Measurements from ENCODE around the gene LGALS8. TPM values are rescaled to one million over a fixed set of nuclear protein-coding genes. Genes with fewer than 3 reads are reported as not detected.

LGALS8 gene
- total and polyA plus RNA-seq, 3 experiments from 2014 or later = 47.3 to 54.4 (median 48.9) TPM

DNA sequence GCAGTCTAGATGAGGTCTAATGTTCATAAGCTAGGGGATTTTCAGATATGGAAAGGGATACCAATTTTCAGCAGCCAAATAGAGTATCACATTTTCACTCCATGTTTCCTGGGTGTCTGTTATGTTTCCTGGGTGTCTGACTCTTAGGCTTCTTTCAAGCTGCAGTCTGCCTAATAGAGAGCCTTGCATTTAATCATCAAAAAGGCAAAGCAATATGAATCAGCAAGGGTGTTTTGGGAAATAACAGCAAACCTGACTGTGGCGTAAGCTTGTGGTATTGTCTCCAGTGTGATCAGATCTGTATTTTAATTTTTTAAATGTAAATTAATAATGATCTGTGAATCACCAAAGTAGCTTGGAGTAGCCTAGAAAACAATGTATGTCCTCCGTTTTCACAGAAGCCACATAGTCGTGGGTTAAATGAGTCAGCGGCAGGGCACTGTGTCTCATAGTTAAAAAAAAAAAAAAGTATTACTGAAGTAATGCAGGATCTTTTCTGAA is 10.4 kb downstream of the LGALS8 start:
- Histone ChIP-seq H3K4me3 (ENCODE audit: low read length) (no peak overlapping the region), H3K4me1 (ENCODE audit: insufficient read depth, low read length) (peaks cover 15% of the 10 kb centered on the region), H3K27me3 (ENCODE audit: insufficient read depth, low read length, poor library complexity, severe bottlenecking) (no peaks in the 10 kb centered on the region), H3K27ac (ENCODE audit: low read depth, low read length) (no peak overlapping the region), H3K9me3 (ENCODE audit: low read length) (no peaks in the 10 kb centered on the region), H3K36me3 (ENCODE audit: insufficient read depth, low read length) (peaks cover 29% of the 10 kb centered on the region)
- Mint-ChIP-seq H3K4me3 (peak overlapping the region in 6 of 7 donors; percentile 14 to 50 (median 28)), H3K36me3 (peaks cover 0 to 74% (median 18%) of the 10 kb centered on the region in 3 donors), H3K27me3 (no peaks in the 10 kb centered on the region), H3K4me1 (peaks cover 38 to 60% (median 57%) of the 10 kb centered on the region in 3 donors), H3K9me3 (no peaks in the 10 kb centered on the region), H3K27ac (peak overlapping the region; percentile 56 to 88 (median 82))
- POLR2A ChIA-PET = interaction anchor here (1.1 kb wide), 1 partner anchor 9 kb away, joined by 3 read pairs; no protein-coding TSS in a partner anchor
- CTCF ChIA-PET = interaction anchor here (1.1 kb wide), 1 partner anchor 33 kb away, joined by 3 read pairs; no protein-coding TSS in a partner anchor
- DNase-seq = peak in 1 of 5 donors; percentile 55

DNA sequence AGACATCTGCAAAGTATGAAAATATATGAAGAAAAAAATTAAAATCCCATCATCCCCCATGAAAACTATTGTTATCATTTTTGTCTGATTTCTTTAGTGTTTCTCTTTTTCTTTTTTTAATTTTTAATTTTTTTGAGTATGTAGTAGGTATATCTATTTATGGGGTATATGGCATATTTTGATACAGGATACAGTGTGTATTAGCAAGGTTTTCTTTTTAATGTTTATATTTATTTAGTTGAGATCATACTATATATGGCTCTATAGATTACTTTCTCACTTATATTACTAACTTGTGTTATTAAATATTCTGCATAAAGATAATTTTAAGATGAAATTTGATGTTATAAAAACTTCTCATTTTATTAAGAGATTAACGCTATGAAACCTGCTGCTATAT is 11.4 kb downstream of the LGALS8 start:
- H3K27me3 ChIP-seq (ENCODE audit: insufficient read depth, low read length, poor library complexity, severe bottlenecking) = no peaks in the 10 kb centered on the region
- no peaks in the 10 kb centered on the region for H3K9me3 ChIP-seq (ENCODE audit: low read length)
- CTCF ChIA-PET = interaction anchor here (1.1 to 1.4 kb wide), 2 partner anchors 34 to 426 kb away, joined by 3 to 4 read pairs; no protein-coding TSS in a partner anchor
- peaks cover 13% of the 10 kb centered on the region for H3K4me1 ChIP-seq (ENCODE audit: insufficient read depth, low read length)
- H3K27ac Mint-ChIP-seq = peak overlapping the region in 3 of 8 donors; percentile 1 to 77 (median 57)
- H3K36me3 Mint-ChIP-seq = peaks cover 0 to 78% (median 18%) of the 10 kb centered on the region in 3 donors
- POLR2A ChIA-PET = interaction anchor here (1.1 kb wide), 1 partner anchor 10 kb away, joined by 3 read pairs; no protein-coding TSS in a partner anchor
- DNase-seq = no peak
- H3K4me3 Mint-ChIP-seq = no peak overlapping the region
- no peak overlapping the region for H3K27ac ChIP-seq (ENCODE audit: low read depth, low read length)
- peaks cover 35 to 64% (median 54%) of the 10 kb centered on the region in 3 donors for H3K4me1 Mint-ChIP-seq
- H3K27me3 Mint-ChIP-seq = no peaks in the 10 kb centered on the region
- H3K4me3 ChIP-seq (ENCODE audit: low read length) = no peak overlapping the region
- H3K36me3 ChIP-seq (ENCODE audit: insufficient read depth, low read length) = peaks cover 37% of the 10 kb centered on the region
- H3K9me3 Mint-ChIP-seq = no peaks in the 10 kb centered on the region

DNA sequence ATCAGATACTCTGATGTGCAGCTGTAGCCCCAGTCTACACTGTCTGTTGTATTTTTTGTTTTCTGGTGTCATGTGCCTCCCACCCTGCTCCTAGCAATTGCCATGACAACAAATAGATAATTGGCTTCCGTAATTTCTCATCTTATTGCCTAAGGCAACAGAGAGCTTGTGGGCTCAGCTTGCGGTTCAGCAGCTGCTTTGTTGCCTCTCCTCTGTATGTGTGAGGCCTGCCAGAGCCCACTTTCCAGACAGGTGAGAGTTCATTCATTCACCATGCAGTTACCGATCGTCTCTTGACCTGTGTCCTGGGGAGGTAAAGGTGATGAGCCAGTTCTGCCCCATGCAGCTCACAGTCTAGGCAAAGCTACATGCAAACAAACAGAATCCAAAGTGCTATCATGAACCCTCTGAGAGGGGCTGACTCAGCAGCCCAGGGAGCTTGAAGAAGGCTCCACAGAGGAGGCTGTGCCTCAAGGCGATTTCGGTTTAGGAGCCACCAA is 11.9 kb downstream of the LGALS8 start:
- Mint-ChIP-seq H3K27ac (peak overlapping the region in 5 of 8 donors; percentile 1 to 77 (median 28)), H3K4me1 (peaks cover 33 to 63% (median 49%) of the 10 kb centered on the region in 3 donors), H3K36me3 (peaks cover 0 to 79% (median 17%) of the 10 kb centered on the region in 3 donors), H3K27me3 (no peaks in the 10 kb centered on the region), H3K4me3 (no peak overlapping the region), H3K9me3 (no peaks in the 10 kb centered on the region)
- no peak for DNase-seq
- peaks cover 36% of the 10 kb centered on the region for H3K36me3 ChIP-seq (ENCODE audit: insufficient read depth, low read length)
- no peaks in the 10 kb centered on the region for H3K9me3 ChIP-seq (ENCODE audit: low read length)
- no peaks in the 10 kb centered on the region for H3K27me3 ChIP-seq (ENCODE audit: insufficient read depth, low read length, poor library complexity, severe bottlenecking)
- POLR2A ChIA-PET = no interaction called here
- CTCF ChIA-PET = interaction anchor here (1.4 kb wide), 1 partner anchor 427 kb away, joined by 4 read pairs; no protein-coding TSS in a partner anchor
- H3K4me3 ChIP-seq (ENCODE audit: low read length) = no peak overlapping the region
- no peak overlapping the region for H3K27ac ChIP-seq (ENCODE audit: low read depth, low read length)
- H3K4me1 ChIP-seq (ENCODE audit: insufficient read depth, low read length) = peaks cover 10% of the 10 kb centered on the region

- ChIA-PET CTCF (no interaction called here), POLR2A (no interaction called here)
- Histone ChIP-seq H3K4me1 (ENCODE audit: insufficient read depth, low read length) (peaks cover 9% of the 10 kb centered on the region), H3K4me3 (ENCODE audit: low read length) (no peak overlapping the region), H3K36me3 (ENCODE audit: insufficient read depth, low read length) (peaks cover 39% of the 10 kb centered on the region), H3K9me3 (ENCODE audit: low read length) (no peaks in the 10 kb centered on the region), H3K27ac (ENCODE audit: low read depth, low read length) (no peak overlapping the region), H3K27me3 (ENCODE audit: insufficient read depth, low read length, poor library complexity, severe bottlenecking) (no peaks in the 10 kb centered on the region)
- Mint-ChIP-seq H3K9me3 (no peaks in the 10 kb centered on the region), H3K4me1 (peaks cover 29 to 58% (median 43%) of the 10 kb centered on the region in 3 donors), H3K36me3 (peaks cover 0 to 82% (median 16%) of the 10 kb centered on the region in 3 donors), H3K27ac (peak overlapping the region in 2 of 8 donors; percentile 36 to 57), H3K27me3 (no peaks in the 10 kb centered on the region), H3K4me3 (no peak overlapping the region)
- no peak for DNase-seq
Observed at GRCh38 chr1:236536540-236536939, 12.8 kb downstream of the LGALS8 start.

DNA sequence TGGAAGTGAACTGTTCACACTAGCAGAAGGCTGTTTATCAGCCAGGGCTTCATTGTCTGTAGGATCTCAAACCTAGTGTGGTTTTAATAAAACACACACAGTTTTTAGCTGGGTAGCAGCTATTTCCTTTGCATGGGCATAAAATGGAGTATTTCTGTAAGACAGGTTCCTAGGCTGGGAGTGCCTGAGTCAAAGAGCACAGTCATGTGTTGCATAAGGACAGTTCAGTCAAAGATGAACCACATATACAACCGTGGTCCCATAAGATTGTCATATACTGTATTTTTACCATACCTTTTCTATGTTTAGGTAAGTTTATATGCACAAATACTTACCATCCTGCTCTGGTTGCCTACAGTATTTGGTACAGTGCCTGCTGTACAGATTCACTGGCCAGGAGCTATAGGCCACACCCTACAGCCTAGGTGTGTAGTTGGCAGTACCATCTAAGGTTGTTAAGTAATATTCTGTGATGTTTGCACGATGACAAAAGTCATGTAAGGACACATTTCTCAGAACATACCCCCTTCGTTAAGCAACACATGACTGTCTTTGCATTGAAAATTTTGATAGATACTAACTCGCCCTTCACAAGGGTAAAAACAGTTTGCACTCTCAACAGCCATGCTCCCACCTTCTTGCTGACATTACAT is 17.2 kb downstream of the LGALS8 start:
- Mint-ChIP-seq H3K27me3 (no peaks in the 10 kb centered on the region), H3K9me3 (no peaks in the 10 kb centered on the region), H3K27ac (no peak overlapping the region)

GRCh38 chr1:236541710-236542109 is 17.9 kb downstream of the LGALS8 start:
- POLR2A ChIA-PET = no interaction called here
- H3K36me3 Mint-ChIP-seq = peaks cover 8 to 91% (median 41%) of the 10 kb centered on the region in 3 donors
- H3K4me1 ChIP-seq (ENCODE audit: insufficient read depth, low read length) = peaks cover 13% of the 10 kb centered on the region

More for the DNA sequence above, 17.2 kb downstream of the LGALS8 start:
- H3K4me1 ChIP-seq (ENCODE audit: insufficient read depth, low read length) = peaks cover 9% of the 10 kb centered on the region
- H3K9me3 ChIP-seq (ENCODE audit: low read length) = no peaks in the 10 kb centered on the region
- ChIA-PET CTCF (no interaction called here), POLR2A (no interaction called here)
- Mint-ChIP-seq H3K4me3 (no peak overlapping the region), H3K36me3 (peaks cover 8 to 92% (median 36%) of the 10 kb centered on the region in 3 donors), H3K4me1 (peaks cover 25 to 40% (median 25%) of the 10 kb centered on the region in 3 donors)
- H3K36me3 ChIP-seq (ENCODE audit: insufficient read depth, low read length) = peaks cover 65% of the 10 kb centered on the region
- H3K27ac ChIP-seq (ENCODE audit: low read depth, low read length) = no peak overlapping the region
- no peak for DNase-seq
- no peaks in the 10 kb centered on the region for H3K27me3 ChIP-seq (ENCODE audit: insufficient read depth, low read length, poor library complexity, severe bottlenecking)
- H3K4me3 ChIP-seq (ENCODE audit: low read length) = no peak overlapping the region

GRCh38 chr1:236543065-236543669 is 19.4 kb downstream of the LGALS8 start:
- ChIA-PET CTCF (no interaction called here), POLR2A (no interaction called here)
- no peak overlapping the region for H3K4me3 ChIP-seq (ENCODE audit: low read length)
- no peak overlapping the region for H3K27ac ChIP-seq (ENCODE audit: low read depth, low read length)
- H3K27me3 Mint-ChIP-seq = no peaks in the 10 kb centered on the region
- H3K27ac Mint-ChIP-seq = peak overlapping the region in 2 of 8 donors; percentile 14 to 61
- no peak overlapping the region for H3K4me3 Mint-ChIP-seq
- H3K36me3 Mint-ChIP-seq = peaks cover 8 to 96% (median 37%) of the 10 kb centered on the region in 3 donors
- H3K4me1 Mint-ChIP-seq = peaks cover 28 to 40% (median 32%) of the 10 kb centered on the region in 3 donors
- H3K9me3 ChIP-seq (ENCODE audit: low read length) = no peaks in the 10 kb centered on the region
- peaks cover 67% of the 10 kb centered on the region for H3K36me3 ChIP-seq (ENCODE audit: insufficient read depth, low read length)
- DNase-seq = no peak
- H3K27me3 ChIP-seq (ENCODE audit: insufficient read depth, low read length, poor library complexity, severe bottlenecking) = no peaks in the 10 kb centered on the region
- H3K9me3 Mint-ChIP-seq = no peaks in the 10 kb centered on the region
- H3K4me1 ChIP-seq (ENCODE audit: insufficient read depth, low read length) = peaks cover 13% of the 10 kb centered on the region

More at GRCh38 chr1:236541710-236542109, 17.9 kb downstream of the LGALS8 start:
- DNase-seq = no peak
- no peaks in the 10 kb centered on the region for H3K9me3 Mint-ChIP-seq
- Histone ChIP-seq H3K9me3 (ENCODE audit: low read length) (no peaks in the 10 kb centered on the region), H3K27me3 (ENCODE audit: insufficient read depth, low read length, poor library complexity, severe bottlenecking) (no peaks in the 10 kb centered on the region), H3K36me3 (ENCODE audit: insufficient read depth, low read length) (peaks cover 65% of the 10 kb centered on the region), H3K27ac (ENCODE audit: low read depth, low read length) (no peak overlapping the region), H3K4me3 (ENCODE audit: low read length) (no peak overlapping the region)
- no peaks in the 10 kb centered on the region for H3K27me3 Mint-ChIP-seq
- peak overlapping the region in 1 of 8 donors; percentile 72 for H3K27ac Mint-ChIP-seq
- H3K4me1 Mint-ChIP-seq = peaks cover 25 to 41% (median 29%) of the 10 kb centered on the region in 3 donors
- H3K4me3 Mint-ChIP-seq = no peak overlapping the region
- CTCF ChIA-PET = no interaction called here

All from CD8-positive, alpha-beta memory T cell (primary cell).